ENCODE results near the gene SMIM5.

Gene SMIM5

DNA sequence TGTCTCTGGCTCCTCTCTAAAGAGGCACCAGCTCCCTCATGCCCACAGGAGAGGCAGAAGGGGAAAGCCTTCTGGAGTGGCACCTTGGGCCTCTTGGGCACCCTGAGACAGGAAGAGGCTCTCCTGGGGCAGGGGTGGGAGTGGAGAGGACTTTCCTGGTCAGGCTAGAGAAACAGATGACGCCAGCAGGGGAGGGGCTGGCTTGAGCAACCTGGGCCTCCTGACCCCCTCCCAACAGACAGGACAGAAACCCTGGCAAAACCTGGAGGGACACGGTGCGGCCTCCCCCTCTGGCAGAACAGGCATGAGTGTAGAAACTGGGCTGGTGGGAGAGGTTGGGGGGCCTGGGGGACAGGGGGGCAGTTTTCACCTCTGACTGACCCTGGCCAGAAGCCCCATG is 6.1 kb downstream of the SMIM5 start:
- in situ Hi-C loops (cut with MboI; ENCODE audit: low sequenced_read_pairs) = no loop called here

DNA sequence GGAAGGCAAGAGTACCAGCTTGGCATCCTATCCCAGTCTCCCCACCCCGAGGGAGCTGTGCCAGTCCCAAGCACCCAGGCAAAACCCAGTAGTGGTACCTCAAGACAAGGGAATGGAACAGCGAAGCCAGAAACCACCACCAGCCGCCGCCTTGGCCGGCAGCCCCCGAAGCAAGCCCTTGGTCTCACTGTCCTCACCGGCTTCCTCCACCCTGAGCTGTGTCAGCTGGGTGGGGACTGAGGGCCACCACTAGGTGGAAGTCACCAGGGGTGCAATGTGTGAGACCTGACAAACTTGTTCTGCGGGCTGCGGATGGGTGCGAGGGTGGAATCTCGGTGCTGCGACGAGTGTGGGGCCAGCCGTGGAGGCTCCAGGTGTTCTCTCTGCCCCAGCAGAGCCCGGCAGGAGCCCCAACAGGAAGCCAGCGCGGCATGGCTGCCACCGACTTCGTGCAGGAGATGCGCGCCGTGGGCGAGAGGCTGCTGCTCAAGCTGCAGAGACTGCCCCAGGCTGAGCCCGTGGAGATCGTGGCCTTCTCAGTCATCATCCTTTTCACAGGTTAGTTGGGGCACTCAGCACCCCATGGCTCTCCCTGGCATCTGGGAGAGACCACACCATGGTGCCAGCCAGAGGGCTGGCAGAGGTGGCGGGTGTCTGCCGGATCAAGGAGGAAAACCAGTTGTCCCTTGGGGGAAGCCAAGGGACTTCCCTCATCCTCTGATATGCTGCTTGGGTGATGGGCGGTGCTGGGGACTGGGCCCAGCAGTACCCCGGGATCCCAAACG is 6.7 kb downstream of the SMIM5 start:
- in situ Hi-C loops (cut with MboI; ENCODE audit: low sequenced_read_pairs) = no loop called here

DNA sequence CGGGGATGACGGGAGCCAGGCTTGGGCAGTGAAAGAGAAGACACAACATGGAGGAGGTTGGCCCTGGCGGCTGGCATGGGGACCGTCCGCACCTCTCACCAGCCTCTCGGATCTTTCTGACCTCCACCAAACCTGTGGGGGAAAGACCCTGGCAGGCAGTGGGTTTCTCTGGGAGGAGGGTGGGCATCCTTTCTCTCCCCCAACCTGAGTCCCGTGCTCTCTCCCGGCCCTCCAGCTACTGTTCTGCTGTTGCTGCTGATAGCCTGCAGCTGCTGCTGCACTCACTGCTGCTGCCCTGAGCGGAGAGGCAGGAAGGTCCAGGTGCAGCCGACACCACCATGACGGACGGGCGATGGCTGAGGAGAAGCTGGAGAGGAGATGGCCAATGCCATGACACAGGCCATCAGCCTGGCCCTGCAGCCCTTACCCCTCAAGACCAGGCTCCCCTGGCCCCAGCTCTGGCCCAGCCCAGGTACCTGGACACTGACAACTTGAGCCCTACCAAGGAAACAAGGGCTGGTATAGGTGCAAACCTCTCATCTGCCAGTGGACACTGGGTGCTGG is 7.4 kb downstream of the SMIM5 start:
- in situ Hi-C loops (cut with MboI; ENCODE audit: low sequenced_read_pairs) = no loop called here

DNA sequence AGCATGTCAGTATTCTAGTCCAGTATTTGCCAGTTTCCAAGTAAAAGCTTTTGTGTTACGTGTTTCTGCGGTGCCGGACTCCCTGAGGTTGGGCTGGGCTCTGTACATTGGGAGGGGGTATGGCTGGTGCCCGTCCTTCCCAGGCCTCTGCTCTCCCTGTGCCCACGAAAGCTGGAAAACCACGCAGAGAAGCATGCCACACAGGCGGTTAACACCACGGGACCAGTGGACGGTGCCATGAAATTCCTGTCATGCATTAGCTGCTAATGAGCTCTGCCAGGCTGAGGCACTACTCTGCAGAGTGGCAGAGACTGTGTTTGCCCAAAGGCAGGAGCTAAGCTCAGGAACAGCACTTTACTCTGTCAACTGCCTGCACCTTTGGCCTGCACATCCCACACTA is 8.1 kb downstream of the SMIM5 start:
- in situ Hi-C loops (cut with MboI; ENCODE audit: low sequenced_read_pairs) = no loop called here

DNA sequence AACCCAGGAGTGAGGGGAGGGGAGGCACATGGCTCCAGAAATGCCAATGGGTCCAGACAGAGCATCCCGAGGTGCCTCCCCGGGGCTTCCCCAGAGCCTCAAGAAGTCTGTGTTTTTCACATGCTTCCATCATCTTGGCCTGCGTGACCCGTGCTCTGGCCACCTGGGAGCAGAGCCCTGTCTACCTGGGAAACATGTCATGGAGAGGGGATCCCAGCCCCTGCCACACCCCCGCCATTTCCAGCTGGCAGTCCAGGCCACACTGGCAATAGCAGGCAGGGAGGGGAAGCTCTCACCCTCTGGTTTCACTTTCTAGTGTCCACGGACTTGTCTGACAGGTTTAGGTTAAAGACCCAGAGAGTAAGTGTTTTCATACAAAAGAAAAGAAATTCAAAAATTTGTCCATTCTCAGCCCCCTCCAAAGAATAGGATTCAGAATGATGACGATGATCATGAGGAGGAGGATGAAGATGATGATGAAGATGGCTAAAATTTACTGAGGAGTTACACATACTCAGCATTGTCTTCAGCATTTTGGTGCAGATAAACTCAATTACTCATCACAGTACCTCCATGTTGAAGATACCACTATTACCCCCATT is 9.0 kb downstream of the SMIM5 start:
- in situ Hi-C loops (cut with MboI; ENCODE audit: low sequenced_read_pairs) = no loop called here

DNA sequence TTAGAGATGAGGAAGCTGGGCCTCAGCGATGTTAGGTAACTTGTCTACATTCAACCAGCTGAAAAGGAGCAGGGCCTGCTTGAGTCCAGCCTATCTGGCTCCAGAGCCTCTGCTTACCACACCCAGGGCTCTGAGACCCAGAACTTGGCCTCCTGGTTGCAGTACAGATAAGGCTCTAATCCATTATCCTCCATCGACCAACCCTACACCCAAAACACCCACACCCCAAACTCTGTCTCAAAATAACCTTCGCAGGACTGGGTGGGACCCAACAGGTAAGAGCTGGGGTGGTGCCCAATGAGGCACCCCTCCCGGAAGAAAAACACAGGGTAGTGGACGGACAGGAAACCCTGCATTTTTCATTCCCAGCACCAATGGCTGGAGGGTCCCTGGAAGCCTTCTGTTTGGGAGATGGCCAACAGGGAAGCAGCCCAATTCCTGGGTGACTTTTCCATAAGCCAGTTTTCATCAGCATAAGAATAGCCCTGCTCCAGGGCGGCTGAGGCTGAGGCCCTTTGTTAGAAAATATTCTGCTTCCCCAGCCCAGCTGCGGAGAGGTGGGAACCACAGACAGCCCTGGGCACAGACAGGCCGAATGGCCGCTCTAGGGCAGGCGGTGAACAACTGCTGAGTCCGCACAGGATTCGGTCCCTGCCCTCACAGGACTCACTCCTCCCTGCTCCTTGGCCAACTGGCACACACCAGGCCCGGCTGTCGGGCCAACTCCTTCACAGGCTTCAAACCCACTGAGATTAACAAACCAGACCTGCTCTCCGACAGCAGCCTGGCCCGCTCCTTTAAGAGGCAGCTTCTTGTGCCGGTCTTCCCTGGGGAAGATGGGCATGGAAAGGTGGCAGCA is 9.8 kb downstream of the SMIM5 start:
- in situ Hi-C loops (cut with MboI; ENCODE audit: low sequenced_read_pairs) = no loop called here

DNA sequence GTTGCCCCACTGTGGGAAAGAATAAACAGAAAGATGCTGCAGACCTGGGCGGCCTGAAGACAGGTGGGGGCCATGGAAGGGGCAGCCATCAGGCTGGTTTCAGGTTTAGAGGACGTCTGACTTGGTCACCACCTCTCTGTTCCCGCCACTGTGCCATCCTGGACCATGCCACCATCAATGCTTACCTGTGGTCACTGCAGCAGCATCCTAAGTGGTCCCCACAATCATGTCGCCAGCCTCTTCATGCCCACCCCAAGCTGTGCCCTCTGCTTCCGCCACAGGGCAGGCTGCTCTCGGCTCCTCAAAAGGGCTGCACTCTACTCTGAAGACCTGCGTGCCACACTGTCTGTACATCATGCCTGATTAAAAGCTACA is 10.4 kb downstream of the SMIM5 start:
- in situ Hi-C loops (cut with MboI; ENCODE audit: low sequenced_read_pairs) = no loop called here

DNA sequence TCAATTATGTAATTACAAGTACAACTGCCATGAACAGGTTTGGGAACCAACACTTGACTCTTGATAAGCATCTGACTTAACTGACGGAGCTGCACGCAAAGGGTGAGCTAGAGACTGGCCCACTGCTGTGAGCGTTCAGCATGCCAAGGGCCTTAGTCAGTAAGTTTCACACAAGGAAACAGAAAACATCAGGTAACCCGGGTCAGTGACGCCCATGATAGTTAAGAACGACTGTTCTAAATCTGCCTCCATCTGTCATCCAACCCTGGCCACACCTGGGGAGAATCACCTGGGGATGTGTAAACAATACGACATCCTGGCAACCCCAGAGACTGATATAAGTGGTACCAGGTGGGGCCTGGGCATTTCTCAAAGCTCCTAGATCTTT is 12.3 kb downstream of the SMIM5 start:
- in situ Hi-C loops (cut with MboI; ENCODE audit: low sequenced_read_pairs) = no loop called here

DNA sequence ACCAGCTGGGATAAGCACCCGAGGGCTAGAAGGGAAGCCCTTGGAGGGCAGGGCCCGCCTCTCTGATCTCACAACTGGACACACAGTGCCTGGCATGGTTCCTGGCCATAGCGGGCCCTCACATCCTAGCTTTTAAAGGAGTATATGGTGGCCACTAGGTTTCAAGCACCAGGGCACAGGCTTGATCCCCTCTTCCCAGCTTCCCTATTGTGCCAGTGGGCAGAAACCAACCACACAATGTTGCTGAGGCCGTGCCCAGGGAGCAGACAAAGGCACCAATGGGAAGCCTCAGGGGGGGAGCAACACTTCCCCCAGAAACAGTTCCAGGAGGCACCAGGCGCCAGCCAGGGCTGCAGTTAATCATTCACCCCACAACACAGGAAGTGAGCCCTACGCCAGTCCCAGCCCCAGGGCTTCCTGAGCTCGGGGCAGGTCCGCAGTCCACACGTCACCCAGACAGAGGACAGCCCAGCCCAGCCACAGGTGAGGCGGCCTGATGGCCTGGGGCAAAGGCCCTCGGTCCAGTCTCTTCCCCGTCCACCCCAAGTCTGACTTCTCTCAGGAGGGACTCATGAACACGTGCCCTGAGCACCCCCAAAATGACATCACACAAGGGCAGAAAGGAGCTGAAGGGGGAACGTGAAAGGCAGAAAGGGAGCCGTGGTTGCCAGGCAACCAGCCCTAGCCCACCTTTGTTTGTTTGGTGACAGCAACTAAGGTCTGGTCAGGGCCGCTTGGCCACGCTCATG is 12.8 kb downstream of the SMIM5 start:
- in situ Hi-C loops (cut with MboI; ENCODE audit: low sequenced_read_pairs) = no loop called here

DNA sequence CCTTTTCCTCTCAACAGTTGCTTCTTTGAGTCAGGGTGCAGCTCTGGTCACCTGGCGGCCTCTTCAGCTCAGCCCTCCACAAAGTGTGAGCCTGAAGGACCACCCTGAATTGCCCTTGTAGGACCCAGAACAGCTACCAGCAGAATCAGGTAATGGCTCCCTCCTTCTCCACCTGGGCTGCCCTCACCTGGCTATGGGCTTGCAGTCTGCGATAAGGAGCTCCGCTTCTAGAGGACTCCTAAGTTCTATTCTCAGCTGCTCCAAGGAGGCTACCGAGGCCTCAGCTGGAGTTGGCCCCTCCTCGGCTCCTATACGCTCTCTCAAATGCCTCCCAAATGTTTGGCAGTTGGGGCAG is 13.4 kb downstream of the SMIM5 start:
- in situ Hi-C loops (cut with MboI; ENCODE audit: low sequenced_read_pairs) = no loop called here

DNA sequence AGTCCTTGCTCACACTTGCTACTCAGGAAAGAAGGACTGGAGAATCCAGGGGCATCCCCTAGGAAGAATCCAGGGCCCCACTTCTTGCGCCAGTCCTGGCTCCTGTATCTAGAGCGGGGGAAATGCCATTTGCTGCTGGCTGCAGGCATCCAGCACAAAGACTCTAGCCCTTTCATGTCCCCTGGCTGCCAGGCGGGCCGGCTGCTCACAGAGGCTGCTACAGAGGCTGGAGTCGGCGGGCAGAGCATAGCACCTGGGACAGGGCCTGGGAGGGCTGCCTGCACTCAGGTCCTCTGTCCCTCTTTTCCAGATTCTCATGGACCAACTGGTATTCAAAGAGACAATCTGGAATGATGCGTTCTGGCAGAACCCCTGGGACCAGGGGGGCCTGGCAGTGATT is 13.8 kb downstream of the SMIM5 start:
- in situ Hi-C loops (cut with MboI; ENCODE audit: low sequenced_read_pairs) = no loop called here

DNA sequence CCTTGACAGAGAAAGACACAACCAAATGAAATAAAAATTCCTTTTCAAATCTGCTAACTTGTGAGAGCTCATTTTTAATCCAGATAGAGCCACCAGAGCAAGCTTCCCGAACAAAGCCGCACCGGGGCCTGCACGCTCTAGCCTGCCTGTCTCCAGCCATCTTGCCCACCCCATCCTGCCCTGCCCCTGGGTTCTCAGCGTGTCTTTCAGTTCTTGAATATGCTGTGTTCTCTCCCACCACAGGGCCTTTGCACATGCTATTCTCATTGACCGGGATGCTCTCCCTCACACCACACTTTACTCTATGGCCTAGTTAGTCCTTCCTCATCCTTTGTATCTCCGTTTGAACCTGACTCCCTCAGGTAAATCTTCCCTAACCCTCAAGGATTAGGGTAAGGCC is 14.7 kb downstream of the SMIM5 start:
- in situ Hi-C loops (cut with MboI; ENCODE audit: low sequenced_read_pairs) = no loop called here

DNA sequence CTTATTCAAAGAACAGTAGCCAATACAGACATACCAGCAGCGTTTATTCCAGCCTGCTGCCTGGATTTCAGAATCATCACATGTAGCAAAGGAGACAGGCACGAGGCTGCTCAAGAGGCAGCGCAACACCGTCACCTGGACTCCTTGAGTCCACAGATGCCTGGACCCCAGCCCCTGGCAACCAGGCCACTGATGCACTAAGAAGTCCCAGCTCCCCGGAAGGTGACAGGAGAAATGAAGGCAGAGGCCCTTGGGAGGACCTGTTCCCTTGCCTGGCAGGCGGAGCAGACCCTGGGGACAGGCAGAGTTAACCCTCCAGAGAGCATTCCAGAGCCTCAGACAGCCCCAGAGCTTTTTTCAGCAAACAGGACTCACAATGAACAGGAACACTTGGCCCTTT is 16.5 kb downstream of the SMIM5 start:
- in situ Hi-C loops (cut with MboI; ENCODE audit: low sequenced_read_pairs) = no loop called here

DNA sequence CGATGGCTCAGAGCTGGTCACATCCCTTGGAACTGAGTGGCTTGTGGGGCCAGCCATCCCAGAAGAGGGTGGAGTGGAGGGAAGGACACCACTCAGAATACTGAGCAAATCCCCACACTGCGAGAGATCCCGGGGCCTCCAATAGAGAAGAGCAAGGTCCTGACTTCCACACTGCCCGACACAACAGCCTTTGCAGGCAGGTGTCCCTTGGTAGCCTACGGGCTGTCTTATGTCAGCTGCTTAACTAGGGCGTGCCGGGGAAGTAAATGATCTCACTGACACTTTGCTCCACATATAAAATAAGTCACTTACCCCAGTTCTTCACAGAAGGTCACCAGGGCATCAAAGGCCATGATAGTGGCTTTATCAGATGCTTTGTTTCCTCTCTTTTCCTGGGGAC is 17.6 kb downstream of the SMIM5 start:
- in situ Hi-C loops (cut with MboI; ENCODE audit: low sequenced_read_pairs) = no loop called here

DNA sequence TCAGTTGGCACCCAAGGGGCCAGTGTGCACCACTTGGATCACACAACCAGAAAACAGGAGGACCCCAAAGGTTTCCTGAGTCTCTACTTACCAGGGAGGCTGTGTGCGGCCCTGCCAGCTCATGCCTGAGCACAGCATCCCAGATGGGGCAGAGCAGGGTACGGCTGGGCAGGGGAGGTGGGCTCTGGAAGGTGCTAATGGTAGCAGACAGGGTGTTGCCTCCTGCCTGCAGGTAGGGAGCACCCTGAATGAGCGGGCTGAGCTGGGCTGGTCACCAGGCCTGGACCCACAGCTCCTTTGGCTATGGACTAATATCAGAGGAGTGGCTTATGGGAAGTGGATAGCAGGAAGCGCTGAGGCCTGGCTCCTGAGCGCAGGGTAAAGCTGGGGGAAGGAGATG is 19.1 kb downstream of the SMIM5 start:
- in situ Hi-C loops (cut with MboI; ENCODE audit: low sequenced_read_pairs) = no loop called here

DNA sequence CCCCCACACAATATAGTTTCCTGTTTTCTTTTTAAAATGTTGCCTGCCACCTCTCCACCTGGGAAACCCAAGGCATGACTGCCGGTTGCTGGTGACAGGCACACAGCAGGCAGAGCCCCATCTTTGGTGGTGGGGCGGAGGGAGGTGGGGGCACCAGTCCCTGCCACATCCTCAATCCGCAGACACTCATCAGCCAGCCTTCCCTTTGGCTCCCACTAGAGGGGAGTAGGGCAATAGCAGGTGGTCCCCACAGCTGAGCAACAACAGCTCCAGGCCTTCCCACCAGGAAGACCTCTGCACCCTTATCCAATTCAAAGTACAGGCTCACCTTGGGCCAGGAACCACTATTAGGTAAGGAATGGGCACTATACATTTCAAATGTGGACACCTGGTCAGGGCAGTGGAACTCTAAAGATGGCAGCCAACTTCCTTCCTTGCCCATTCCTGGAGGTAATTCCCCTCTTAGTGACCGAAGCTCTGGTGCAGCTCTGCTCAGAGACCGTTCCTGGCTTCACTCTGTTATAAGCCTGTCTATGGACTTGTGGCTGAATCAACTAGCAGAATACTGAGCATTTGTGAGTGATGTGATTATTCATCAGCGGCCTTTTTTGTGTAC is 19.8 kb downstream of the SMIM5 start:
- in situ Hi-C loops (cut with MboI; ENCODE audit: low sequenced_read_pairs) = no loop called here

DNA sequence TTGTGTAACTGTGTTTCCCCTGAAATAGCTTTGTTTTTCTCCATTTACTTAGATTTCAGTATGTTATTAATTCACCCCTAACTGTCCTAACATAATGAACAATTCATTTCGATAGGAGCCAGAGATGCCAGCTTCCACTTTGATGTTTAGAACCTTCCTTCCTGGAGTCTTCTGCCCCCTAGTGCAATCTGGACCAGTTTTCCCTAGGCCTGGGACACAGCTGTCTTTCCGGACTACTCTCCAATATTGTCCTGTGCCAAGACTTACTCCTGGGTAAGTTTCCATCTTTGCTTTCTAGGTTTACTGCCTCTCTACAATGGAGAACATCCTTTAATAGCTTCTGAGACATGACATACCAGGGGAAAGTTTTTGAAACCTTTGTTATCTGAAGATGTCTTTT is 20.9 kb downstream of the SMIM5 start:
- in situ Hi-C loops (cut with MboI; ENCODE audit: low sequenced_read_pairs) = no loop called here

DNA sequence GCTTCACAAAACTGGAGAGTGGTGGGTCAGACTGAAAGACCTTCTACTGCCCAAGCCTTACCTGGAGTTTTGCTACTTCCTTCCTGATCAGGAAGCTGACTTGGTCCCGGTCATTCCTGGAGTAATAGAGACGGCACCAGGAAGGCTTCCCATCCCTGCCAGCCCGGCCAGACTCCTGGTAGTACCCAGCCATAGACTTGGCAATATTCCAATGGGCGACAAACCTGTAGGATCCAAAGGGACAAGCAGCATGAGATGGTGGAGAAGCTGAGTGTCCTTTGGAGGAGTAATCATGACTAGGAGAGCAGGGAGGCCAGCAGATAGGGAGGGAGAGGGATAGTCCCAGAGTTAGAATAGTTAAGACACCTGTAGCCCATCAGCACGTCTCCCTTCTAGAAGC is 25.0 kb downstream of the SMIM5 start:
- in situ Hi-C loops (cut with MboI; ENCODE audit: low sequenced_read_pairs) = no loop called here

DNA sequence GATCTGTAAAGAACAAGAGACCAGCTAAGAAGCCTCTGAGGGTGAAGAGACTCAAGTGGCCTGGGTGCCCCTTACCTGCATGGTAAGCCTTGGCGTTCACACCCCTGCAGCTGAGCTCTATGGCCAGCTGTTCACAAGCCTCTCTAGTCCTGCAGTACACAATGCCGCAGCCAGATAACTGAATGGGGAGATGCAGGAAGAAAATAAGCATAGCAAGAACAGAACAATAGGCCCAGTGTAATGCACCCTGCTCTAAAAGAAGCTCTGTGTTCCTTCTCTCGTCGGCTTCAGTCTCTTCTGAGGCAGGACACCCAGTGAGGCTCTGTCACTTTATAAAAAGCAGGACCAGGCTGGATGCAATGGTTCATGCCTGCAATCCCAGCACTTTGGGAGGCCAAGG is 28.3 kb downstream of the SMIM5 start:
- in situ Hi-C loops (cut with MboI; ENCODE audit: low sequenced_read_pairs) = no loop called here

DNA sequence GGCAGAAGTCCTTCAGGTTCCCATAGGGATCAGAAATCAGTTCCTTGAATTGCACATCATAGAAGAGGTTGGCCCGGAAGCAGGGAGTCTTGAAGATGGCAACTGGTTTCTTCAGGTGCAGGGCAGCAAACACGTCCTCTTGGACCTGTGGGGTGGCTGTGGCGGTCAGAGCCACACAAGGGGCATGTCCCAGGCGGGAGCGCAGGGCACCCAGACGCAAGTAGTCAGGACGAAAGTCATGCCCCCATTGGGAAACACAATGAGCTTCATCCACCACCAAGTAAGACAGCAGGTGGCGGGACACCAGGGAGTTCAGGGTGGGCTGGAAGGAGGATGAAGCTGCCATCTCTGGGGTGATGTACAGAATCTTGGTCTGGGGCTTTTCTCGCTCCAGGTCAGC is 29.3 kb downstream of the SMIM5 start:
- in situ Hi-C loops (cut with MboI; ENCODE audit: low sequenced_read_pairs) = no loop called here

DNA sequence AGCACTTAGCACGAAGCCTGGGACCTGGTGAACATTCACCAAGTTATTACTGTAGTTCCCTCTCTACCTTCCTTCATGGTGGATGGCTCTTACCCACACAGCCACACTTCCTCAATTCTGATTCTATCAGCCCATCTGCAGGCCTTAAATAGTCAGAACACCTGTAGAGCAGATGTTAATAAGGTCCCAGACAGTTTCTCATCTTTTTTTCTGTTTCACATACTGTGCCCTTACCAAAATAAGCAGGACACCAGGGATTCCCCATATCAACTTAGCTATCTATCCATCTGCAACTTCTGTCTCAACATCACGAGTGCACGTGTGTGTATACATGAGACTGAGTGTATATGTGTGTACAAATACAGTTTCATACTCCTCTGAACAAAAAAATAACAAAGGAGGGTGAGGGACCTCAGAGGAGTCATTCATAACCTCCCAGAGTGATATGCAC is 30.9 kb downstream of the SMIM5 start:
- in situ Hi-C loops (cut with MboI; ENCODE audit: low sequenced_read_pairs) = no loop called here

All from HL-60/S4 (cell line).